LNCAP (cell line): ENCODE data around the gene GNAQ.

Source experiments
- TF ChIP-seq, protein P1 (sequence below): fragments of 450-650 bp; IDR thresholded peaks from 2 replicates; pipeline ENCODE4 v1.5.1; 2017; ENCODE audit warnings: mild to moderate bottlenecking

GNAQ gene

DNA sequence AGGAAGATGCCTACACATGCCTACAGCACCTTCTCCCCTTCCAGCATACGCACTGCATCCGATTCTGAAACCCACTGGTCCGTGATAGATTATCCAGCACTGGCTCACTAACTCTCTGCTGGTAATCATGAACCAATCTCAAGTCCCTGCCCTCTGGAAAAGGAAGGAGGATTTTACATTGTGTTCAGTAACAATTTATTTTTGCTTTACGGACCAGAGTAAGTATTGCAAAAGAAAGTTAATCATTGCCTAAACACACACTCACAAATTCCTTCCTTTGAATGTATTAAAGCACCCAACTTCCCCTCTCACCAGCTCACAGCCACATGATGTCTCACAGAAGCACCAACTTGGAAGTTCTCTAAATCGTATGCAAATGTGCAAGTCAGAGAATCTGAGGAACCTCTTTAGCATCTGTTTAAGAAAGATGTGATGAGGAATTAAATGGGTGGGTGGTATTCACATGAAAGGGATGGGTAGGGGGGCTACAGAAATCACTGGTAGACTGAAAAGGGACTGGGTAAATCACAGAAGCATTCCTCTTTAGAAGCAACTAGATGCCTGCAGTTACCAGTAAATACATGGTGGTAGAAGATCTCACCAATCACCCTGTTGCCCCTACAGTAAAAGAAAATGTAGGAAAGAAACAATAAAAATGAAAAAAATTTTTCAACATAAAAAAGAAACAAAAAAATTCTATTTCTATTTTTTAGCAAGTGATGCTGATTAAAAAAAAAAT lies 8.4 kb downstream of the GNAQ start:
- TF ChIP-seq, protein P1, sequence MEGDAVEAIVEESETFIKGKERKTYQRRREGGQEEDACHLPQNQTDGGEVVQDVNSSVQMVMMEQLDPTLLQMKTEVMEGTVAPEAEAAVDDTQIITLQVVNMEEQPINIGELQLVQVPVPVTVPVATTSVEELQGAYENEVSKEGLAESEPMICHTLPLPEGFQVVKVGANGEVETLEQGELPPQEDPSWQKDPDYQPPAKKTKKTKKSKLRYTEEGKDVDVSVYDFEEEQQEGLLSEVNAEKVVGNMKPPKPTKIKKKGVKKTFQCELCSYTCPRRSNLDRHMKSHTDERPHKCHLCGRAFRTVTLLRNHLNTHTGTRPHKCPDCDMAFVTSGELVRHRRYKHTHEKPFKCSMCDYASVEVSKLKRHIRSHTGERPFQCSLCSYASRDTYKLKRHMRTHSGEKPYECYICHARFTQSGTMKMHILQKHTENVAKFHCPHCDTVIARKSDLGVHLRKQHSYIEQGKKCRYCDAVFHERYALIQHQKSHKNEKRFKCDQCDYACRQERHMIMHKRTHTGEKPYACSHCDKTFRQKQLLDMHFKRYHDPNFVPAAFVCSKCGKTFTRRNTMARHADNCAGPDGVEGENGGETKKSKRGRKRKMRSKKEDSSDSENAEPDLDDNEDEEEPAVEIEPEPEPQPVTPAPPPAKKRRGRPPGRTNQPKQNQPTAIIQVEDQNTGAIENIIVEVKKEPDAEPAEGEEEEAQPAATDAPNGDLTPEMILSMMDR, result no peak

DNA sequence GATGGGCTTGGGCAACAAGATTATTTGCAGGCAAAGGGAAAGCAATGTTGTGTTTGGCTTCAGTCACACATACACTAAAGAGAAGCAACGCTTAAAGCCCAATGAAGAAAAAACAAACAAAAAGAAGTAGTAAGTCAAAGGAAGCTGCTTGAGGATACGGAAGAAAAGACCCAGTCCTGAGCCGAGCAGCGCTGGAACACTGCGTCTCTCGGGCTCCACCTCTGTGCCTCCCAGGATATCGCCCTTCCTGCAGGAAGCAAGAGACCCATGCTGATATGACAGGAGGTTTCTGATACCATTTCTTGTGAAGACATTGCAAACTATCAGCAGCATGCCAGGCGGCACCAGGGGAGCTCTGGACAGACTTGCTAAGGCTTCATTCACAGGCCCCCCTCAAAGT lies 9.9 kb downstream of the GNAQ start:
- TF ChIP-seq, protein P1, result no peak

DNA sequence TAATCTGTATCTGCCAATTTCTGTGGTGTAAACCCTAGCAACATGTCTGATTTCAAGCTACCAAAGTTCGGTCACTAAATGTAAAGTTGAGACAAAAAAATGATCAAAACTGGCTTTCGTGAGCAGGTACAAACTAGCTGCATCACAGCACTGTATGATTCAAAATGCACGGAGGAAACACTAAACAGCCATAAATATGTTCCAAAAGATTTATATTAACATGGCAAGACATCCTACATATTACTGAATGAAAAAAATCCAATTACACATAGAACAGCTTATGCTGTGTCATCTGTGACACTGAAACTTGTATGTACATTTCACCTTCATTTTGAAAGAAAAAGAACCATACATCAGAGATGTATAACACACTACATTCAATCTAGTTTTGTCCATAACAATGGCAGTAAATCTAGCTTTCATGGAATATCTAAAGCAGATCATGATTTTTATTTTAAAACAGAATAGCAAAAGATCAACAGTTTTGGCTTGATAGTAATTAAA lies 14.4 kb downstream of the GNAQ start:
- TF ChIP-seq, protein P1, result no peak

DNA sequence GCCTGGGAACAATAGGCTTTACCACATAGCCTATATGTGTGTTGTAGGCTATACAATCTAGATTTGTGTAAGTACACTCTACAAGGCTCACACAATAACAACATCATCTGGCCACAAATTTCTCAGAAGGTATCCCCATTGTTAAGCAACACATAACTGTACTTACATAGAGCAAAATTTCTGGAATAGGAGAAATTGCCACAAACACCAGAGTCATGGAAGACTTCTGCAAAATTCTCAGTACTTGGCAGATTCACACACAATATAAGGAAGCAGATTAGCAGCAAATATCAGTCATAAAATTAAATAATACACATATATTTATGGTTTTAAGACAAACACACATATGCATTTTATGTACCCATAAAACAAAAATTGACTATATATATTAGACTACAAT lies 16.4 kb downstream of the GNAQ start:
- TF ChIP-seq, protein P1, result no peak

DNA sequence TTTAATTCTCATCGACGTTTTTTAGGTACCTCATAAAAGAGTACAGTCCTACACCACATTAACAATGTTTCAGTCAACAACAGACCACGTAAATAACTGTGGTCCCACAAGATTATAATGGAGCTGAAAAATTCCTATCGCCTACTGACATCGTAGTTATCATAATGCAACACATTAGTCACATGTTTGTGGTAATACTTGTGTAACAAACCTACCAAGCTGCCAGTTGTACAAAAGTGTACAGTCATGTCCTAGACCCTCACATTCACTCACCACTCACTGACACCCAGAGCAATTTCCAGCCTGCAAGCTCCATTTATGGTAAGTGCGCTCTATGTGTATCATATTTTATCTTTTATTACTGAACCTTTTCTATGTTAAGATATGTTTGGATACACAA lies 16.8 kb downstream of the GNAQ start:
- TF ChIP-seq, protein P1, result no peak

DNA sequence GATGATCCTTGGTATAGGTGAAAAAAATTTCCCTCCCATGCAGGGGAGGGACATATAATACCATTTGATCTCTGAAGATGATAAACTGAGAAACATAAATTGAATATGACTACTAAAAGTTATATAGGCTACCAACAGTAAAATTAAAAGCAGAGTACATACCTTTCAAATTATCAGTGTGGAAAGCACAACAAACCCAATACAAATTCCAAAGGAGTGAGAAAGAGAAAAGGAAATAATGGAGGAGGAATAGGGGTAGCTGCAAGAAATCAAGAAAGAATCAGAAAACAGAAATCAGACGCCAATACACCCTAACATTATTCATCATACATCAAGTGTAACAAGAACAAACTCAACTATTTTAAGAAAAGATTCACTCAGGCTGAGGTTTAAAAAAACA lies 17.7 kb downstream of the GNAQ start:
- TF ChIP-seq, protein P1, result no peak

DNA sequence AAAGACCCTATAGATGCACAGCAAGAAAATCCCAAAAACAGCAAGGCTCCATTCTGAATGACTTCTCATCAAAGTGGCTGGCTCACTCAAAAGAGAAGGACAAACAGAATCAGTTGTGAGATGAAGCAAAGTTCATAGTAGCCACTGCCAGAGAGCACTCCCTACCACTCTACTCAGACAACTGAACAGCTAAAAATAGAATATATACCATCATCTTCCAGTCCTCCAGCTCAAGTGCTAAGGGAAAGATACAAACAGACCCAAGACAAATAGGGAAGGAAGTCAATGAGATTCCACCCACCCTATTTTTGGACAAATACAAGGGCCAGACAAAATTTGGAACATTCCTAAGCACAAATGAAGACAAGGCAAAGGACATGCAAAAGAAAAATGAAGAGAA lies 20.6 kb downstream of the GNAQ start:
- TF ChIP-seq, protein P1, result no peak
